Stimulated activated CD4-positive, alpha-beta T cell treated with anti-CD3 and anti-CD28 coated beads, TNF-alpha, amount 100 ng/mL, for 24 hours (primary cell): ENCODE results near the gene RBM47.

Source experiments
- DNase-seq, 3 experiments: peaks; one replicate each; pipeline ENCODE4 v3.0.0-alpha.2; 2020; ENCODE audit warnings: low read depth in 3 of 3

Gene RBM47

GRCh38 chr4:40492691-40493090 is 137.0 kb downstream of the RBM47 start:
- DNase-seq = no peak

- no peak for DNase-seq
Observed at GRCh38 chr4:40490481-40490880, 139.2 kb downstream of the RBM47 start.

- no peak for DNase-seq
Observed at GRCh38 chr4:40489961-40490360, 139.7 kb downstream of the RBM47 start.

- DNase-seq = no peak
Observed at GRCh38 chr4:40486534-40486933, 143.1 kb downstream of the RBM47 start.

GRCh38 chr4:40484346-40485090 is 145.1 kb downstream of the RBM47 start:
- DNase-seq = no peak

GRCh38 chr4:40482985-40483647 is 146.5 kb downstream of the RBM47 start:
- DNase-seq = no peak

GRCh38 chr4:40481977-40482376 is 147.7 kb downstream of the RBM47 start:
- DNase-seq = no peak

GRCh38 chr4:40480291-40480690 is 149.4 kb downstream of the RBM47 start:
- no peak for DNase-seq

- no peak for DNase-seq
Observed at GRCh38 chr4:40479378-40479777, 150.3 kb downstream of the RBM47 start.

- no peak for DNase-seq
Observed at GRCh38 chr4:40475609-40476008, 154.1 kb downstream of the RBM47 start.

GRCh38 chr4:40473578-40474388 is 155.9 kb downstream of the RBM47 start:
- no peak for DNase-seq

GRCh38 chr4:40471923-40472322 is 157.7 kb downstream of the RBM47 start:
- DNase-seq = no peak

GRCh38 chr4:40466789-40467188 is 162.9 kb downstream of the RBM47 start:
- DNase-seq = no peak

- DNase-seq = no peak
Observed at GRCh38 chr4:40462326-40462725, 167.3 kb downstream of the RBM47 start.

GRCh38 chr4:40461879-40462278 is 167.8 kb downstream of the RBM47 start:
- DNase-seq = no peak

GRCh38 chr4:40461062-40461461 is 168.6 kb downstream of the RBM47 start:
- no peak for DNase-seq

GRCh38 chr4:40458683-40459082 is 171.0 kb downstream of the RBM47 start:
- no peak for DNase-seq

GRCh38 chr4:40458109-40458508 is 171.6 kb downstream of the RBM47 start:
- DNase-seq = no peak

GRCh38 chr4:40455340-40455902 is 174.2 kb downstream of the RBM47 start:
- DNase-seq = no peak

GRCh38 chr4:40454816-40455215 is 174.8 kb downstream of the RBM47 start:
- DNase-seq = no peak

GRCh38 chr4:40453912-40454311 is 175.8 kb downstream of the RBM47 start:
- DNase-seq = no peak

GRCh38 chr4:40448875-40449274 is 180.8 kb downstream of the RBM47 start:
- DNase-seq = no peak
